WTC11 (cell line): ENCODE results near the gene FOXO1. TPM values are rescaled to one million over a fixed set of nuclear protein-coding genes. Genes with fewer than 3 reads are reported as not detected.

Experiments
- ATAC-seq: fragments of 200-7000 bp; cut with Tn5 transposase; 2 replicates; pipeline ENCODE4 v1.10.0; 2021; ENCODE audit warnings: mild to moderate bottlenecking, moderate library complexity
- CTCF ChIA-PET: fragments of 300-600 bp; sonication (Branson Sonifier 250); formaldehyde crosslinking; loops from one replicate; lab custom pipeline; 2021; ENCODE audit warnings: antibody characterized with exemption; lab: Charles Lee
- POLR2A ChIA-PET: fragments of 350-600 bp; sonication (Branson Sonifier 250); formaldehyde crosslinking; loops from one replicate; lab custom pipeline; 2021; ENCODE audit warnings: antibody characterized with exemption; lab: Charles Lee
- DNase-seq: peaks from one replicate; pipeline ENCODE4 v3.0.0; 2021; ENCODE audit warnings: low spot score
- H3K27ac Mint-ChIP-seq: 2 replicates; pipeline ENCODE4 v1.8.0; 2021; ENCODE audit warnings: mixed read lengths
- H3K27me3 Mint-ChIP-seq: 2 replicates; pipeline ENCODE4 v1.8.0; 2021; ENCODE audit warnings: low read depth, mild to moderate bottlenecking, moderate library complexity, mixed read lengths
- H3K36me3 Mint-ChIP-seq: 2 replicates; pipeline ENCODE4 v1.8.0; 2021; ENCODE audit warnings: mixed read lengths
- H3K4me1 Mint-ChIP-seq: 2 replicates; pipeline ENCODE4 v1.8.0; 2022; ENCODE audit warnings: mixed read lengths
- H3K4me3 Mint-ChIP-seq: 2 replicates; pipeline ENCODE4 v1.8.0; 2021; ENCODE audit warnings: mild to moderate bottlenecking, moderate library complexity, mixed read lengths
- H3K9me3 Mint-ChIP-seq: 2 replicates; pipeline ENCODE4 v1.8.0; 2021; ENCODE audit warnings: mixed read lengths
- ETV6 ChIP-seq: sonication (generic); formaldehyde crosslinking; IDR thresholded peaks from 2 replicates; pipeline ENCODE4 v1.8.1; 2022; ENCODE audit warnings: mild to moderate bottlenecking, missing genetic modification reagents
- GRHL2 ChIP-seq: fragments of 250-450 bp; sonication (Bioruptor Pico); IDR thresholded peaks from 2 replicates; pipeline ENCODE4 v1.8.0; 2022; ENCODE audit warnings: mild to moderate bottlenecking, moderate library complexity; ENCODE audit not compliant: insufficient replicate concordance, severe bottlenecking
- HMGA2 ChIP-seq: fragments of 250-450 bp; sonication (Bioruptor Pico); IDR thresholded peaks from 2 replicates; pipeline ENCODE4 v1.4.0; 2021; ENCODE audit warnings: mild to moderate bottlenecking, moderate library complexity
- NR1H2 ChIP-seq: sonication (generic); formaldehyde crosslinking; IDR thresholded peaks from 2 replicates; pipeline ENCODE4 v1.9.0; 2021; ENCODE audit warnings: mild to moderate bottlenecking, moderate library complexity, missing genetic modification reagents
- SMAD4 ChIP-seq: sonication (generic); formaldehyde crosslinking; IDR thresholded peaks from 2 replicates; pipeline ENCODE4 v1.8.0; 2022; ENCODE audit warnings: mild to moderate bottlenecking, missing genetic modification reagents
- ZNF263 ChIP-seq: sonication (generic); formaldehyde crosslinking; IDR thresholded peaks from 2 replicates; pipeline ENCODE4 v1.8.1; 2022; ENCODE audit warnings: low read depth, mild to moderate bottlenecking, moderate library complexity, missing genetic modification reagents
- ZNF317 ChIP-seq: sonication (generic); formaldehyde crosslinking; IDR thresholded peaks from 2 replicates; pipeline ENCODE4 v1.8.1; 2023; ENCODE audit warnings: low read depth, mild to moderate bottlenecking, moderate library complexity, missing genetic modification reagents, borderline replicate concordance
- ZNF423 ChIP-seq: fragments of 250-450 bp; sonication (Bioruptor Pico); IDR thresholded peaks from 2 replicates; pipeline ENCODE4 v2.1.2; 2022; ENCODE audit warnings: mild to moderate bottlenecking, moderate library complexity
- total RNA-seq: library from RNA; stranded (reverse); gene quantifications from 3 replicates; pipeline ENCODE4 v1.2.3, GENCODE V29; 2021
- TF ChIP-seq, protein P1 (sequence below): sonication (generic); formaldehyde crosslinking; IDR thresholded peaks from 2 replicates; pipeline ENCODE4 v1.8.0; 2022; ENCODE audit warnings: mild to moderate bottlenecking, missing genetic modification reagents
- TF ChIP-seq, protein P2 (sequence below): sonication (generic); formaldehyde crosslinking; conservative IDR thresholded peaks from 2 replicates; pipeline ENCODE4 v1.8.1; 2023; ENCODE audit warnings: mild to moderate bottlenecking, low read depth, missing genetic modification reagents, moderate library complexity
- TF ChIP-seq, protein P3 (sequence below): sonication (generic); formaldehyde crosslinking; IDR thresholded peaks from 2 replicates; pipeline ENCODE4 v1.8.1; 2023; ENCODE audit warnings: mild to moderate bottlenecking, missing genetic modification reagents, moderate library complexity
- TF ChIP-seq, protein P4 (sequence below): sonication (generic); formaldehyde crosslinking; IDR thresholded peaks from 2 replicates; pipeline ENCODE4 v1.8.1; 2022; ENCODE audit warnings: mild to moderate bottlenecking, missing genetic modification reagents, moderate library complexity, borderline replicate concordance
- TF ChIP-seq, protein P5 (sequence below): sonication (generic); formaldehyde crosslinking; IDR thresholded peaks from 2 replicates; pipeline ENCODE4 v1.8.0; 2022; ENCODE audit warnings: mild to moderate bottlenecking, missing genetic modification reagents

The FOXO1 gene
- total RNA-seq, 1 experiment from 2014 or later: 37.9 TPM

DNA sequence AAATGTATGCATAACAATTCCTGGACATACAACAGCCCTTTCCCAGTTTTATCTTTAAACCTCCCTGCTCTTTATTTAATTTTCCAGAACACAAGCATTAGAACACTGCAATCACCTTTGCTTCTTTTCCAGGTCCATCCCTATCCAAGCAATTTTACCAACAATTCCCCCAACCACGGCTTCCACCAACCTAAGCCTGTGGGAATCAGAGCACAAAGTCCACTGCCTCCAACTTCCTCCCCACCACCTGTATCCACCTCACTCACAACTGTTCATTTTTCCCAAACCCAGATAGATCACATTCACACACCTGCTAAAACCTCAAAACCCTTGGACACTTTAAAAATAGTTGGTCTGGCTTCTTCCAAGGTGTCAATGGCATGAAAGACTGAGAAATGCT is 39.5 kb downstream of the FOXO1 start:
- H3K36me3 Mint-ChIP-seq: peaks cover 4% of the 10 kb centered on the region; the same call in 1 of the 2 replicates
- H3K27ac Mint-ChIP-seq: peak overlapping the region; percentile 11
- H3K9me3 Mint-ChIP-seq: no peaks in the 10 kb centered on the region
- TF ChIP-seq, protein P1, sequence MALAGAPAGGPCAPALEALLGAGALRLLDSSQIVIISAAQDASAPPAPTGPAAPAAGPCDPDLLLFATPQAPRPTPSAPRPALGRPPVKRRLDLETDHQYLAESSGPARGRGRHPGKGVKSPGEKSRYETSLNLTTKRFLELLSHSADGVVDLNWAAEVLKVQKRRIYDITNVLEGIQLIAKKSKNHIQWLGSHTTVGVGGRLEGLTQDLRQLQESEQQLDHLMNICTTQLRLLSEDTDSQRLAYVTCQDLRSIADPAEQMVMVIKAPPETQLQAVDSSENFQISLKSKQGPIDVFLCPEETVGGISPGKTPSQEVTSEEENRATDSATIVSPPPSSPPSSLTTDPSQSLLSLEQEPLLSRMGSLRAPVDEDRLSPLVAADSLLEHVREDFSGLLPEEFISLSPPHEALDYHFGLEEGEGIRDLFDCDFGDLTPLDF: no peak
- TF ChIP-seq ZNF423 (CRISPR knock-in tag) (no peak), ZNF317 (CRISPR knock-in tag) (no peak)
- TF ChIP-seq, protein P2, sequence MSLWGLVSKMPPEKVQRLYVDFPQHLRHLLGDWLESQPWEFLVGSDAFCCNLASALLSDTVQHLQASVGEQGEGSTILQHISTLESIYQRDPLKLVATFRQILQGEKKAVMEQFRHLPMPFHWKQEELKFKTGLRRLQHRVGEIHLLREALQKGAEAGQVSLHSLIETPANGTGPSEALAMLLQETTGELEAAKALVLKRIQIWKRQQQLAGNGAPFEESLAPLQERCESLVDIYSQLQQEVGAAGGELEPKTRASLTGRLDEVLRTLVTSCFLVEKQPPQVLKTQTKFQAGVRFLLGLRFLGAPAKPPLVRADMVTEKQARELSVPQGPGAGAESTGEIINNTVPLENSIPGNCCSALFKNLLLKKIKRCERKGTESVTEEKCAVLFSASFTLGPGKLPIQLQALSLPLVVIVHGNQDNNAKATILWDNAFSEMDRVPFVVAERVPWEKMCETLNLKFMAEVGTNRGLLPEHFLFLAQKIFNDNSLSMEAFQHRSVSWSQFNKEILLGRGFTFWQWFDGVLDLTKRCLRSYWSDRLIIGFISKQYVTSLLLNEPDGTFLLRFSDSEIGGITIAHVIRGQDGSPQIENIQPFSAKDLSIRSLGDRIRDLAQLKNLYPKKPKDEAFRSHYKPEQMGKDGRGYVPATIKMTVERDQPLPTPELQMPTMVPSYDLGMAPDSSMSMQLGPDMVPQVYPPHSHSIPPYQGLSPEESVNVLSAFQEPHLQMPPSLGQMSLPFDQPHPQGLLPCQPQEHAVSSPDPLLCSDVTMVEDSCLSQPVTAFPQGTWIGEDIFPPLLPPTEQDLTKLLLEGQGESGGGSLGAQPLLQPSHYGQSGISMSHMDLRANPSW: no peak
- TF ChIP-seq, protein P3, sequence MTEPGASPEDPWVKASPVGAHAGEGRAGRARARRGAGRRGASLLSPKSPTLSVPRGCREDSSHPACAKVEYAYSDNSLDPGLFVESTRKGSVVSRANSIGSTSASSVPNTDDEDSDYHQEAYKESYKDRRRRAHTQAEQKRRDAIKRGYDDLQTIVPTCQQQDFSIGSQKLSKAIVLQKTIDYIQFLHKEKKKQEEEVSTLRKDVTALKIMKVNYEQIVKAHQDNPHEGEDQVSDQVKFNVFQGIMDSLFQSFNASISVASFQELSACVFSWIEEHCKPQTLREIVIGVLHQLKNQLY: no peak
- TF ChIP-seq, all 79 proteins: peak for 0
- H3K4me3 Mint-ChIP-seq: no peak overlapping the region
- no peaks in the 10 kb centered on the region for H3K27me3 Mint-ChIP-seq
- ChIA-PET CTCF (no interaction called here), POLR2A (no interaction called here)
- peaks cover 74% of the 10 kb centered on the region for H3K4me1 Mint-ChIP-seq
- DNase-seq (no peak), ATAC-seq (no peak)

DNA sequence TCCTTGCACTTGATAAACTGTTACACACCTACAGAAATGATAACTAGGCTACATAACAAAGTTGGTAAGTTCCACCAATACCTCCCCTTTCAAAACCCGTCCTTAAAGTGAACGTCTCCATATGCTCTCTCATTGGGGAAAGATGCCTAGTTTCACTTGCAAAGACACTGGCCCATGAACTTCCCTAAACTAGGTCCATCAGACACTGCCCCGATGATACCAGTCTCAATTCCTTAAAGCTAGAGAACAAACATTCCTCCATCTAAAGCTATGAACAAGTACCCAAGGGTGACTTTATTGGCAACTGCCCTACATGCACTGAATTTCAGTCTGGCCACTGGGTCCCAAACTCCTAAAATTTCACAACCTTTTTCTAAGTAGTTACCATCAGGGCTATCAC is 39.9 kb downstream of the FOXO1 start:
- DNase-seq: no peak
- POLR2A ChIA-PET: interaction anchor here (0.6 kb wide), 1 partner anchor 51 kb away, joined by 3 read pairs; no protein-coding TSS in a partner anchor
- no peaks in the 10 kb centered on the region for H3K27me3 Mint-ChIP-seq
- H3K36me3 Mint-ChIP-seq: peaks cover 3% of the 10 kb centered on the region; the same call in 1 of the 2 replicates
- ATAC-seq: no peak
- H3K4me3 Mint-ChIP-seq: no peak overlapping the region
- peaks cover 72% of the 10 kb centered on the region for H3K4me1 Mint-ChIP-seq
- TF ChIP-seq, protein P4, sequence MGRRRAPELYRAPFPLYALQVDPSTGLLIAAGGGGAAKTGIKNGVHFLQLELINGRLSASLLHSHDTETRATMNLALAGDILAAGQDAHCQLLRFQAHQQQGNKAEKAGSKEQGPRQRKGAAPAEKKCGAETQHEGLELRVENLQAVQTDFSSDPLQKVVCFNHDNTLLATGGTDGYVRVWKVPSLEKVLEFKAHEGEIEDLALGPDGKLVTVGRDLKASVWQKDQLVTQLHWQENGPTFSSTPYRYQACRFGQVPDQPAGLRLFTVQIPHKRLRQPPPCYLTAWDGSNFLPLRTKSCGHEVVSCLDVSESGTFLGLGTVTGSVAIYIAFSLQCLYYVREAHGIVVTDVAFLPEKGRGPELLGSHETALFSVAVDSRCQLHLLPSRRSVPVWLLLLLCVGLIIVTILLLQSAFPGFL (CRISPR knock-in tag): no peak
- TF ChIP-seq NR1H2 (CRISPR knock-in tag) (no peak), ZNF263 (CRISPR knock-in tag) (no peak), GRHL2 (CRISPR knock-in tag) (no peak)
- TF ChIP-seq, protein P5, sequence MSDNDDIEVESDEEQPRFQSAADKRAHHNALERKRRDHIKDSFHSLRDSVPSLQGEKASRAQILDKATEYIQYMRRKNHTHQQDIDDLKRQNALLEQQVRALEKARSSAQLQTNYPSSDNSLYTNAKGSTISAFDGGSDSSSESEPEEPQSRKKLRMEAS (CRISPR knock-in tag): no peak
- peak overlapping the region; percentile 54 for H3K27ac Mint-ChIP-seq
- H3K9me3 Mint-ChIP-seq: no peaks in the 10 kb centered on the region
- CTCF ChIA-PET: no interaction called here

DNA sequence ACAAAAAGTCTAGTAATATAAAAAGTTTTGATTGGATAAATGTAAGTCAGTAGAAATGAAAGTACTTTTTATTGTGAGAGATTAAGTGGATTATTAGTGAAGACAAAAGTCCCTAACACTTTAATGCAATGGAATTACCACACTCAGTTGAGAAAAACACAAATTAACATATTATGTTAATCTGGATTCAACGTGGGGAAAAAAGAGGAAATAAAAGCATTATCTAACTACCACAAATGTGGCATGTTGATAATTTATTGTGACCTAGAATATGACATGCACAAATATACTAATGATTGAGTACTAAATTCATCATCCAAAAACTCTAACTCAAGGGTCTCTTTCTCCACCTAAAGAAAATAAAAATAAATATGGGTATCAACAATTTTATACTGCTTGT is 41.5 kb downstream of the FOXO1 start:
- Mint-ChIP-seq H3K9me3 (no peaks in the 10 kb centered on the region), H3K27ac (no peak overlapping the region), H3K4me3 (no peak overlapping the region), H3K4me1 (peaks cover 66% of the 10 kb centered on the region), H3K36me3 (no peaks in the 10 kb centered on the region), H3K27me3 (no peaks in the 10 kb centered on the region)
- POLR2A ChIA-PET: no interaction called here
- no peak for DNase-seq
- TF ChIP-seq HMGA2: no peak
- TF ChIP-seq, protein P2: no peak
- no peak for TF ChIP-seq SMAD4 (CRISPR knock-in tag)
- TF ChIP-seq ETV6 (CRISPR knock-in tag): no peak
- no peak for ATAC-seq
- CTCF ChIA-PET: no interaction called here
